Measurements from ENCODE around the gene MT4.

Gene MT4

DNA sequence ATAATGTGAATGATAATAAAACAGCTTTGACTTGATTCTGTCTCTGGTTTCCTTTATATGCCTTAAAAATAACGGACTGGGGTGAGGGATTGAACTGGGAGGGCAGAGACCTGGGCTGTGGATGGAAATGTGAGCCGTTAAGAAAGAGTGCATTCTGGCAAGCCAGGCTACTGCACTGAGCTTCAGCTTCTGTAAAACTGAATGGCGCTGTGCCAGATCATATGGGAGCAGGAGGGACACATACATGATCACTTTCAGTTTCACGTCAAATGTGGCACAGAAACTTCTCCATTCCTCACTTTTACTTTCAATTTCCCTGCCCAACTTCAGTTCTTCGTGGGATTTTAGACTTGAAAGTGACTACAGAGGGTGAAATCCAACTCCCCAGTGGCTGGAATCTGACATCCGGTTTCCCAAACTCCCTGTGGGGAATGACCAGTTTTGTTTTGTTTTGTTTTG, 44.6 kb downstream of the MT4 start:
- Histone ChIP-seq H3K36me3 (ENCODE audit: control insufficient read depth, insufficient read depth, low read length) (no peaks in the 10 kb centered on the region), H3K4me1 (ENCODE audit: control insufficient read depth, insufficient read depth, low read length) (peaks cover 23% of the 10 kb centered on the region), H3K4me3 (ENCODE audit: insufficient read depth, low read depth, low read length) (no peak overlapping the region), H3K27ac (ENCODE audit: insufficient read depth, low read depth, low read length, poor library complexity, severe bottlenecking) (no peak overlapping the region), H3K27me3 (ENCODE audit: control insufficient read depth, insufficient read depth, low read length, poor library complexity, severe bottlenecking) (peaks cover 75% of the 10 kb centered on the region), H3K9me3 (ENCODE audit: control insufficient read depth, low read length) (no peaks in the 10 kb centered on the region)
- WGBS, 2 experiments, result 4 to 8% methylated on average over 6 of the region's 6 CpGs

- WGBS, 2 experiments, result 18 to 20% methylated on average over 10 of the region's 10 CpGs
- Histone ChIP-seq H3K4me3 (ENCODE audit: insufficient read depth, low read depth, low read length) (no peak overlapping the region), H3K4me1 (ENCODE audit: control insufficient read depth, insufficient read depth, low read length) (peaks cover 23% of the 10 kb centered on the region), H3K27me3 (ENCODE audit: control insufficient read depth, insufficient read depth, low read length, poor library complexity, severe bottlenecking) (peaks cover 82% of the 10 kb centered on the region), H3K27ac (ENCODE audit: insufficient read depth, low read depth, low read length, poor library complexity, severe bottlenecking) (no peak overlapping the region), H3K9me3 (ENCODE audit: control insufficient read depth, low read length) (no peaks in the 10 kb centered on the region), H3K36me3 (ENCODE audit: control insufficient read depth, insufficient read depth, low read length) (no peaks in the 10 kb centered on the region)
Measured at GRCh38 chr16:56610017-56610608, 45.2 kb downstream of the MT4 start.

DNA sequence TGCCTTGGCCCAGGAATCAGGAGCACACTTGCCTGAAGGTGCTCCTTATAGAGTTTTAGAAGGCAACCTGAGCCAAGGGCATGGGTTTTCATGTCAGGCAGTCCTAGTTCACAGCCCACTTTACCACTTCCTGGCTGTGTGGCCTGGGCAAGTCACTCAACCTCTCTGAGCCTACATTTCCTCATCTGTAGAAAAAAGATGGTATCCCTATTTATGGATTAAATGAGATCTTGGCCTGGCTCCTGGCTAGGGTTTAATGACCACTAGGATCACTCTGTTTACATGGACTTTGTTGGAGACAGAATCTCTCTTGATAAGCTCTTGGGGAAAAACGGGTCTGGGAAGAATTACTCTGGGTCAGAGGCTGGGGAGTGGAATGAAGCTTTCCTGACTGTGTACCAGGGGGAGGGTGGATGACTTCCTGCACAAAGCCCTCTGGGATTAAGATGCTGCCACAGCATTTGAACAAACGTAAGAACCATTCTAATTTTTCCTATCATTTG, 45.8 kb downstream of the MT4 start:
- WGBS, 2 experiments, result 85% methylated on average over 2 of the region's 2 CpGs
- H3K4me3 ChIP-seq (ENCODE audit: insufficient read depth, low read depth, low read length), result no peak overlapping the region
- peaks cover 83% of the 10 kb centered on the region for H3K27me3 ChIP-seq (ENCODE audit: control insufficient read depth, insufficient read depth, low read length, poor library complexity, severe bottlenecking)
- H3K27ac ChIP-seq (ENCODE audit: insufficient read depth, low read depth, low read length, poor library complexity, severe bottlenecking), result no peak overlapping the region
- no peaks in the 10 kb centered on the region for H3K36me3 ChIP-seq (ENCODE audit: control insufficient read depth, insufficient read depth, low read length)
- peaks cover 23% of the 10 kb centered on the region for H3K4me1 ChIP-seq (ENCODE audit: control insufficient read depth, insufficient read depth, low read length)
- no peaks in the 10 kb centered on the region for H3K9me3 ChIP-seq (ENCODE audit: control insufficient read depth, low read length)

- peaks cover 88% of the 10 kb centered on the region for H3K27me3 ChIP-seq (ENCODE audit: control insufficient read depth, insufficient read depth, low read length, poor library complexity, severe bottlenecking)
- WGBS, 2 experiments, result 89 to 92% methylated on average over 2 of the region's 2 CpGs
Measured at GRCh38 chr16:56611281-56611833, 46.5 kb downstream of the MT4 start.

GRCh38 chr16:56613706-56614105, 48.8 kb downstream of the MT4 start:
- Histone ChIP-seq H3K4me3 (ENCODE audit: insufficient read depth, low read depth, low read length) (no peak overlapping the region), H3K4me1 (ENCODE audit: control insufficient read depth, insufficient read depth, low read length) (peaks cover 35% of the 10 kb centered on the region), H3K27me3 (ENCODE audit: control insufficient read depth, insufficient read depth, low read length, poor library complexity, severe bottlenecking) (peaks cover 88% of the 10 kb centered on the region), H3K27ac (ENCODE audit: insufficient read depth, low read depth, low read length, poor library complexity, severe bottlenecking) (no peak overlapping the region), H3K9me3 (ENCODE audit: control insufficient read depth, low read length) (no peaks in the 10 kb centered on the region), H3K36me3 (ENCODE audit: control insufficient read depth, insufficient read depth, low read length) (no peaks in the 10 kb centered on the region)

More at GRCh38 chr16:56611281-56611833, 46.5 kb downstream of the MT4 start:
- Histone ChIP-seq H3K4me1 (ENCODE audit: control insufficient read depth, insufficient read depth, low read length) (peaks cover 23% of the 10 kb centered on the region), H3K4me3 (ENCODE audit: insufficient read depth, low read depth, low read length) (no peak overlapping the region), H3K27ac (ENCODE audit: insufficient read depth, low read depth, low read length, poor library complexity, severe bottlenecking) (no peak overlapping the region), H3K9me3 (ENCODE audit: control insufficient read depth, low read length) (no peaks in the 10 kb centered on the region), H3K36me3 (ENCODE audit: control insufficient read depth, insufficient read depth, low read length) (no peaks in the 10 kb centered on the region)

GRCh38 chr16:56614549-56614991, 49.7 kb downstream of the MT4 start:
- H3K27ac ChIP-seq (ENCODE audit: insufficient read depth, low read depth, low read length, poor library complexity, severe bottlenecking), result no peak overlapping the region
- no peaks in the 10 kb centered on the region for H3K9me3 ChIP-seq (ENCODE audit: control insufficient read depth, low read length)
- peaks cover 88% of the 10 kb centered on the region for H3K27me3 ChIP-seq (ENCODE audit: control insufficient read depth, insufficient read depth, low read length, poor library complexity, severe bottlenecking)
- peaks cover 27% of the 10 kb centered on the region for H3K4me1 ChIP-seq (ENCODE audit: control insufficient read depth, insufficient read depth, low read length)
- no peaks in the 10 kb centered on the region for H3K36me3 ChIP-seq (ENCODE audit: control insufficient read depth, insufficient read depth, low read length)
- H3K4me3 ChIP-seq (ENCODE audit: insufficient read depth, low read depth, low read length), result no peak overlapping the region

DNA sequence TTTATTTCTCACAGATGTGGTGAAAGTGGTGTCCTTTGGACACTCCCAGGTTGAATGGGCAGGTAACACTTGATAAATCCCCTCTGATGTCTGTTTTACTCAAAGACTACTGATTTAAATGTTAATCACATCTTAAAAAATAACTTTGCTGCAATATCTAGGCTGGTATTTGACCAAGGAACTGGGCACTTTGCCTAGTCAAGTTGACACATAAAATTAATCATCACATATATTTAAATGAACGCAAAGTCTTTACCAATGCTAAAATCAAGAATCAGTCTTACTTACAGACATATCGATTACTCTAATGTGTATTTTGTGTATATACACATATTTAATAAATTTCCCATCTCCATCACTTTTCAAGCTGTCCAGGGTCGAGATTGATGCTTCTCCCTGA, 50.5 kb downstream of the MT4 start:
- peaks cover 87% of the 10 kb centered on the region for H3K27me3 ChIP-seq (ENCODE audit: control insufficient read depth, insufficient read depth, low read length, poor library complexity, severe bottlenecking)
- no peaks in the 10 kb centered on the region for H3K36me3 ChIP-seq (ENCODE audit: control insufficient read depth, insufficient read depth, low read length)
- H3K27ac ChIP-seq (ENCODE audit: insufficient read depth, low read depth, low read length, poor library complexity, severe bottlenecking), result no peak overlapping the region
- no peak overlapping the region for H3K4me3 ChIP-seq (ENCODE audit: insufficient read depth, low read depth, low read length)
- WGBS, 2 experiments, result 84 to 100% methylated on average over 2 of the region's 3 CpGs
- H3K9me3 ChIP-seq (ENCODE audit: control insufficient read depth, low read length), result no peaks in the 10 kb centered on the region
- peaks cover 19% of the 10 kb centered on the region for H3K4me1 ChIP-seq (ENCODE audit: control insufficient read depth, insufficient read depth, low read length)

- Histone ChIP-seq H3K27me3 (ENCODE audit: control insufficient read depth, insufficient read depth, low read length, poor library complexity, severe bottlenecking) (peaks cover 83% of the 10 kb centered on the region), H3K4me3 (ENCODE audit: insufficient read depth, low read depth, low read length) (peak overlapping the region; percentile 23), H3K27ac (ENCODE audit: insufficient read depth, low read depth, low read length, poor library complexity, severe bottlenecking) (no peak overlapping the region), H3K36me3 (ENCODE audit: control insufficient read depth, insufficient read depth, low read length) (no peaks in the 10 kb centered on the region), H3K9me3 (ENCODE audit: control insufficient read depth, low read length) (no peaks in the 10 kb centered on the region), H3K4me1 (ENCODE audit: control insufficient read depth, insufficient read depth, low read length) (peaks cover 14% of the 10 kb centered on the region)
- 21 to 28% methylated on average over 23 of the region's 23 CpGs for WGBS, 2 experiments
Measured at GRCh38 chr16:56616608-56617211, 51.8 kb downstream of the MT4 start.

DNA sequence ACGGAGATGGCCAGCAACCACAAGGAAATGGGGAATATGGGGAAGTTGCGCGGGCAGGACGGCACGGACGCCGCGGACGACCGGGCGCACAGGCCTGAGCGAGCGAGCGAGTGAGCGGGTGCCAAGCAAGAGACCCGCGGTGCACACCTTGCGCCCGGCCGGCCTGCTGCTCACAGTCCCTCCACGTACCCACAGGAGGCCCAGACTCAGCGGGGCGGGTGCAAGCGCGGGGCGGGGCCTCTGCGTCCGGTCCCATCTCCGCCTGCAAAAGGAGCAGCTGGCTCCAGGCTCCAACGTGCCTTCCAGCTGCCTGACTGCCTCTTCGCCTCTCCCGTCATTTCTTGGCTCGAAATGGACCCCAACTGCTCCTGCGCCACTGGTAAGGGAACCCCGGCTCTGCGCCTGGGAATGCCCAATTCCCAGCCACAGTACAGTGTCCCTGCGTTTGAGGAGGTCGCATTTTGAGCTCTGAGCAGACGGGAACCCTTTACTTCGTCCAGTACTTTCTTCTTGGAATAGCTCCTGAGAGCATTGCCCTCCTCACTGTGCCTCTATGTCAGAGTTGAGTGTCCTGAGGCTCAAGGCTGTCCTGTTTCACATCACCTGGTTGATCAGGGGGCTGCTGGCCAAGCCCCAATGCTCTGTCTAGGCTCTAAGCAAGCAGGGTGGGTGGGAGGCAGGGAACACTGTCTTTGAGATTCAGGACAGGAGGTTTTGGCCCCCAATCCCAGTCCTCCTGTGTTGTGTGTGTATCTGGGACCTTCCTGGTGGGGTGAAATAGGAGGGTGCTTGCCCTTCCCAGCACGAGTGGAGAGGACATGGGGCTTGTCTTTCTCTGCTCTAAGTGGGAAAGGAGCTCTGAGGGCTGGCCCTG, 52.6 kb downstream of the MT4 start:
- Histone ChIP-seq H3K27me3 (ENCODE audit: control insufficient read depth, insufficient read depth, low read length, poor library complexity, severe bottlenecking) (peaks cover 76% of the 10 kb centered on the region), H3K36me3 (ENCODE audit: control insufficient read depth, insufficient read depth, low read length) (no peaks in the 10 kb centered on the region), H3K27ac (ENCODE audit: insufficient read depth, low read depth, low read length, poor library complexity, severe bottlenecking) (no peak overlapping the region), H3K4me3 (ENCODE audit: insufficient read depth, low read depth, low read length) (peak overlapping the region; percentile 23), H3K4me1 (ENCODE audit: control insufficient read depth, insufficient read depth, low read length) (peaks cover 14% of the 10 kb centered on the region), H3K9me3 (ENCODE audit: control insufficient read depth, low read length) (no peaks in the 10 kb centered on the region)
- 4 to 6% methylated on average over 41 of the region's 41 CpGs for WGBS, 2 experiments

DNA sequence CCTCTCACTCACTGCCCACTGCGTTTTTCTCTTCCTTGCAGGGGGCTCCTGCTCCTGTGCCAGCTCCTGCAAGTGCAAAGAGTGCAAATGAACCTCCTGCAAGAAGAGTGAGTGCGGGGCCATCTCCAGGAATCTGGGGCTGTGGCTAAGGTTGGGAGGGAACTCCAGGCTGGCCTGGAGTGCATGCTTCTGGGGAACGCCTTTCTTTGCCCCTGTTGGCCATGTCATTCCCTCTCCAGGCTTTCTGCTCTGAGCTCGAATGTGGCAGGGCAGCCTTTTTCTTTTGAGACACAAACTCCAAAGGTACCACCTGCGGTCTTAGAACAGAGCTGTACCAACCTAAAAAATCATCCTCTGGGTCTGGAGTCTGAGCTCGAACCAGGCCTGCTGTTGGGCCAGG, 53.3 kb downstream of the MT4 start:
- no peak overlapping the region for H3K4me3 ChIP-seq (ENCODE audit: insufficient read depth, low read depth, low read length)
- 24 to 34% methylated on average over 6 of the region's 6 CpGs for WGBS, 2 experiments
- no peak overlapping the region for H3K27ac ChIP-seq (ENCODE audit: insufficient read depth, low read depth, low read length, poor library complexity, severe bottlenecking)
- H3K27me3 ChIP-seq (ENCODE audit: control insufficient read depth, insufficient read depth, low read length, poor library complexity, severe bottlenecking), result peaks cover 74% of the 10 kb centered on the region
- H3K4me1 ChIP-seq (ENCODE audit: control insufficient read depth, insufficient read depth, low read length), result peaks cover 14% of the 10 kb centered on the region
- H3K9me3 ChIP-seq (ENCODE audit: control insufficient read depth, low read length), result no peaks in the 10 kb centered on the region
- H3K36me3 ChIP-seq (ENCODE audit: control insufficient read depth, insufficient read depth, low read length), result no peaks in the 10 kb centered on the region

Measured in ectodermal cell (in vitro differentiated cells).